Smooth muscle cell (in vitro differentiated cells): ENCODE data around the gene SPATA33. TPM values are rescaled to one million over a fixed set of nuclear protein-coding genes. Genes with fewer than 3 reads are reported as not detected.
A peak's percentile ranks its signal among the peaks of the same experiment; 100 is the strongest.

Experiments used
- DNase-seq: peaks from one replicate; lab custom pipeline; 2025; ENCODE audit not compliant: unreplicated experiment; lab: John Stamatoyannopoulos, UW
- H2AFZ ChIP-seq: fragments of 200-600 bp; sonication (generic); 2 replicates; pipeline ENCODE4 v1.6.0; 2016; ENCODE audit warnings: antibody characterized with exemption, low read depth, mild to moderate bottlenecking
- H3F3A ChIP-seq: fragments of 200-600 bp; sonication (generic); 2 replicates; pipeline ENCODE4 v1.6.0; 2017; ENCODE audit warnings: antibody characterized with exemption, low read depth
- H3K27ac ChIP-seq: fragments of 200-600 bp; sonication (generic); 2 replicates; pipeline ENCODE4 v1.5.1; 2016; ENCODE audit warnings: low read depth, mild to moderate bottlenecking
- H3K27me3 ChIP-seq: fragments of 200-600 bp; sonication (generic); 2 replicates; pipeline ENCODE4 v1.6.1; 2016; ENCODE audit warnings: low read depth, mild to moderate bottlenecking
- H3K36me3 ChIP-seq: fragments of 200-600 bp; sonication (generic); 2 replicates; pipeline ENCODE4 v1.5.1; 2016; ENCODE audit warnings: low read depth
- H3K4me1 ChIP-seq: fragments of 200-600 bp; sonication (generic); 2 replicates; pipeline ENCODE4 v1.5.1; 2016; ENCODE audit warnings: low read depth
- H3K4me2 ChIP-seq: fragments of 200-600 bp; sonication (generic); 2 replicates; pipeline ENCODE4 v1.6.0; 2016; ENCODE audit warnings: mild to moderate bottlenecking
- H3K4me3 ChIP-seq: fragments of 200-600 bp; sonication (generic); 2 replicates; pipeline ENCODE4 v1.5.1; 2016; ENCODE audit warnings: mild to moderate bottlenecking
- H3K79me2 ChIP-seq: fragments of 200-600 bp; sonication (generic); 2 replicates; pipeline ENCODE4 v1.6.0; 2016; ENCODE audit warnings: low read depth, mild to moderate bottlenecking
- H3K9ac ChIP-seq: fragments of 200-600 bp; sonication (generic); 2 replicates; pipeline ENCODE4 v1.6.0; 2016; ENCODE audit warnings: low read depth
- H3K9me3 ChIP-seq: fragments of 200-600 bp; sonication (generic); replicated peaks from 2 replicates; pipeline ENCODE4 v1.5.1; 2016; ENCODE audit warnings: low read depth
- H4K20me1 ChIP-seq: fragments of 200-600 bp; sonication (generic); 2 replicates; pipeline ENCODE4 v1.6.0; 2016; ENCODE audit warnings: low read depth
- CTCF ChIP-seq: fragments of 200-600 bp; sonication (generic); IDR thresholded peaks from 2 replicates; pipeline ENCODE4 v1.5.1; 2017; ENCODE audit warnings: borderline replicate concordance, mild to moderate bottlenecking, antibody characterized with exemption; ENCODE audit not compliant: insufficient read depth, poor library complexity, severe bottlenecking
- WGBS: methylation state at CpG from one replicate; pipeline ENCODE4 v1.1.7; 2016; ENCODE audit warnings: low lambda C conversion rate; 5-methylcytosine and 5-hydroxymethylcytosine counted together
- polyA plus RNA-seq: library from polyadenylated mRNA; unstranded; fragments of >200 nt; fragmentation: Nextera tagmentation; extraction: Ambion mirVana; gene quantifications from 2 replicates; pipeline ENCODE4 v1.2.1, GENCODE V29; 2016
- total RNA-seq: library from RNA; depleted of rRNA; stranded (reverse); fragments of >200 nt; gene quantifications from 2 replicates; pipeline ENCODE4 v1.2.3, GENCODE V29; 2014

SPATA33 gene
- total and polyA plus RNA-seq, 2 experiments from 2014 or later = 4.0 to 8.1 TPM

- no peak overlapping the region for H3K4me3 ChIP-seq
- no peaks in the 10 kb centered on the region for H3K9me3 ChIP-seq
- H3K36me3 ChIP-seq = no peaks in the 10 kb centered on the region
- peaks cover 56% of the 10 kb centered on the region for H3K79me2 ChIP-seq
- no peaks in the 10 kb centered on the region for H3F3A ChIP-seq
- H2AFZ ChIP-seq = no peak overlapping the region
- DNase-seq = no peak
- no peaks in the 10 kb centered on the region for H3K27me3 ChIP-seq
- no peak for TF ChIP-seq CTCF
- no peak overlapping the region for H3K4me2 ChIP-seq
- 95% methylated on average over 10 of the region's 10 CpGs for whole genome bisulfite sequencing
- H4K20me1 ChIP-seq = peaks cover 50% of the 10 kb centered on the region
- peaks cover 12% of the 10 kb centered on the region for H3K4me1 ChIP-seq
- H3K27ac ChIP-seq = no peak overlapping the region
- no peak overlapping the region for H3K9ac ChIP-seq
Observed at GRCh38 chr16:89655062-89655643, 2.5 kb upstream of the SPATA33 start.

GRCh38 chr16:89656435-89657121 lies 1.1 kb upstream of the SPATA33 start:
- peak overlapping the region; percentile 99 for H3K4me3 ChIP-seq
- peaks cover 56% of the 10 kb centered on the region for H3K79me2 ChIP-seq
- no peak overlapping the region for H2AFZ ChIP-seq
- H3K27ac ChIP-seq = peak overlapping the region; percentile 70
- 66% methylated on average over 22 of the region's 32 CpGs for WGBS
- no peaks in the 10 kb centered on the region for H3K36me3 ChIP-seq
- no peak for DNase-seq
- H3K9me3 ChIP-seq = no peaks in the 10 kb centered on the region
- peak overlapping the region; percentile 100 for H3K4me2 ChIP-seq
- no peaks in the 10 kb centered on the region for H3K27me3 ChIP-seq
- peaks cover 12% of the 10 kb centered on the region for H3K4me1 ChIP-seq
- no peak for TF ChIP-seq CTCF
- H3K9ac ChIP-seq = peak overlapping the region; percentile 97
- no peaks in the 10 kb centered on the region for H3F3A ChIP-seq
- peaks cover 37% of the 10 kb centered on the region for H4K20me1 ChIP-seq

- no peak for DNase-seq
- no peaks in the 10 kb centered on the region for H3F3A ChIP-seq
- peaks cover 22% of the 10 kb centered on the region for H4K20me1 ChIP-seq
- H3K79me2 ChIP-seq = peaks cover 56% of the 10 kb centered on the region
- TF ChIP-seq CTCF = no peak
- H2AFZ ChIP-seq = peak overlapping the region; percentile 99
- H3K27me3 ChIP-seq = no peaks in the 10 kb centered on the region
- peaks cover 12% of the 10 kb centered on the region for H3K4me1 ChIP-seq
- H3K4me2 ChIP-seq = peak overlapping the region; percentile 100
- peak overlapping the region; percentile 70 for H3K27ac ChIP-seq
- peak overlapping the region; percentile 97 for H3K9ac ChIP-seq
- H3K36me3 ChIP-seq = no peaks in the 10 kb centered on the region
- peak overlapping the region; percentile 99 for H3K4me3 ChIP-seq
- 29% methylated on average over 27 of the region's 27 CpGs for WGBS
- no peaks in the 10 kb centered on the region for H3K9me3 ChIP-seq
Observed at GRCh38 chr16:89658221-89658879, 714 bp downstream of the SPATA33 start.
